ENCODE data around the gene LORICRIN.
A peak's percentile ranks its signal among the peaks of the same experiment; 100 is the strongest.

LORICRIN gene

DNA sequence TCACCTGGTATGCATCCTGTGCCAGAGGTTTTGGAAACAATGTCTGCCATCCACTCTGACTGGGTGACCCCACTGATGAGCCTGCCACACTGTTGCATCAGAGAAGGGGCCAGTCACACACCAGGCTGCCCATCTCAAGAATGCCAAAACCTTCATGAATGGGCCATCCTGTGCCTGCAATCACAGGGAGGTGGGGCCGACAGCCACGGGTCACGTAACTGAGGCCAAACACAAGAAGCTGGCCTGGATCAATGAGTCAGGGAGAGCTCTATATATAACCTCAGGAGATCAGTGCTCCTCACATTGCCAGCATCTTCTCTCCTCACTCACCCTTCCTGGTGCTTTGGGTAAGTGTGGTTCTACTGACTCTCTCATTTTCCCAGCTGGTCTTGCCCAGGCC is at the start of gene LORICRIN:
Gene LORICRIN, plus strand, starts transcription at position 301 of the 400 bp plus-strand sequence. CDS start 1,263 bp downstream, outside the sequence.
- no peak for DNase-seq

DNA sequence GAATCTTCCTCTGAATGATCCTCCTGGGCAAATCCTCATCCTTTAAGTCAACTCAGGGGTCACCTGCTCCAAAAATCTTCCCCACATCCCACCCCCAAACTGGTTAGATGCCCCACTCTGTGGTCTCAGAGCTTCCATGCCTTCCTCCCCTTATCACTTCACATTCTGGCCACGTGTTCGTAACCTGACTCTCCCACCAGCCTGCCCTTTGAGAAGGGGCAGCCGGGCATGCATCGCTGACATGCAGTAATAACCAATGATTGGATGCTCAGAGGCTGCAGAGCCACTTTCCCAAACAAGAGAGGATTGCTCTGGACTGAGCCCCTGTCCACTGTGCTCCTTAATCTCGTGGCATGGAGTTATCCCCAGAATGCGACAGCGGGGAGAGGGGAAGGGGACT is 49.3 kb upstream of the LORICRIN start:
- no peak for DNase-seq

DNA sequence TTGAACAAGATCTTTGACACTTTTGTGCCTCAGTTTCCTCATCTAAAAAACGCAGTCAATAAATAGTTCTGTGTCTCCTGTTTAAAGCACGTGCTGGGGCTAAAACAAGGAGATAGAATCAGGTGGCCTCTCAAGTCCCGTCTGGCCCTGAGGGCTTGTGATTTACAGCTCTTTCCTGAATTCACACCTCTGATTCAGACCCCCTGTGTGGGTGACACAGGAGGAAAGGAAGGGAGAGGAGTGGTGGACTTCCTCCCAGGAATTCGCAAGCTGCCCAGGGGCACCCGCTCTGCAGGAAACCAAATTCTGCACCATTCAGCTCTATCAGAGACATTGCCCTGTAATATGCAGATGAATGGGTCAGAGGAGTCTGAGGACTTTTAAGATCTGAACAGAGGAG is 47.3 kb upstream of the LORICRIN start:
- no peak for DNase-seq

- DNase-seq = no peak
Measured at GRCh38 chr1:153213519-153213918, 46.0 kb upstream of the LORICRIN start.

GRCh38 chr1:153217212-153217611 is 42.3 kb upstream of the LORICRIN start, which contains the start of gene PRR9:
TSS of gene PRR9 (plus strand) at chr1:153217584. CDS start at chr1:153218145, 561 bp downstream.
- no peak for DNase-seq

GRCh38 chr1:153217744-153218416 is 41.6 kb upstream of the LORICRIN start:
- DNase-seq = no peak

DNA sequence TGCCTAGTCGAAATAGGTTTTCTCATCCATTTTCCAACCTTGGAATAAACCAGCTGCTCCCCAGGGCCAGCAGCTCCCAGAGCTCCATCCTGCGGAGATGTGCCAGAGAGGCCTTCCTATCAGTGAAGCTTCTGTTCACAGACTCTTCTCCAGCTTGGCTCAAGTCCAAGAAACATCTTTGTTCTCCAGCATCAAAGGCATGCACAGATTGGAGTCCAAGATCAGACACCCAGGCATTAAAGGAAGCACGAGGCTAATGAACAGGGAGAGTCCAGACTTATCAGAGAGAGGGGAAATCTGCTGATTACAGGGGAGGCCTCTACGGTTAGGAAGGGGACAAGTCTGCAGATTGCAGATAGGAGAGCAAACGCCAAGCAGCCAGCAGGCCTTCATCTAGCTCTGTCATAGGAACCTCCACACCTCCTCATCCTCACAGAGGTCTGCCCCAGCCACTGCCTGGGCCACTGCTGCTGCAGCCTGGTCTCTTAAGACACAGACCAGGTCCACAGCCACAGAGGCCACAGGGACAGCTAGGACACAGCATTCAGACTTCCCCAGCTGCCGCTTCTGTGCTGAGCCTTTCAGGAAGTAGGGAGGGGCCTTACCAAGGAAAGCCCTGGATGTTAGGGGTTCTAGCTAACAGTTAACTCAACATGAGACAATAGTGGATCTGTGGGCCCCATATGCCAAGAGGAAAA is 38.7 kb upstream of the LORICRIN start:
- no peak for DNase-seq

GRCh38 chr1:153223040-153223891 is 36.2 kb upstream of the LORICRIN start:
- peak; percentile 50 for DNase-seq

DNA sequence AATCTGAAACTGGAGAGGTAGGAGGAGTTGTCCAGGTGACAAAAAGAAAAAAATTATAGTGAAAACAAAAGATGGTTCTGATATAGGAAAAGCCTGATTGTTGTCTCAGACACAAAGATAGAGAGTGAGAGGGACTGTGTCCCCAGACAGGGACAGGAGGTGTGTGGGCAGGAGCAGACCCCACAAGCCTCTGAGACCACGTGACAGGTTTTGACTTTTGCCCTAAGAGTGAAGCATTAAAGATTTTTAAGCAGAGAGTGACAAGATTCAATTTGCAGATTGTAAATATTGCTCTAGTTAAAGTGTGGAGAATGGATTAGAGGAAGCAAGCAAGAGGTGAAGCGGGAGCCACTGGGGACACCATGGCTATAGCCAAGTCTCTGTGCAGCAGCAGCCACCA is 31.7 kb upstream of the LORICRIN start:
- no peak for DNase-seq

GRCh38 chr1:153228491-153228890 is 31.0 kb upstream of the LORICRIN start:
- DNase-seq = no peak

GRCh38 chr1:153229076-153229829 is 30.2 kb upstream of the LORICRIN start:
- DNase-seq = peak; percentile 20

DNA sequence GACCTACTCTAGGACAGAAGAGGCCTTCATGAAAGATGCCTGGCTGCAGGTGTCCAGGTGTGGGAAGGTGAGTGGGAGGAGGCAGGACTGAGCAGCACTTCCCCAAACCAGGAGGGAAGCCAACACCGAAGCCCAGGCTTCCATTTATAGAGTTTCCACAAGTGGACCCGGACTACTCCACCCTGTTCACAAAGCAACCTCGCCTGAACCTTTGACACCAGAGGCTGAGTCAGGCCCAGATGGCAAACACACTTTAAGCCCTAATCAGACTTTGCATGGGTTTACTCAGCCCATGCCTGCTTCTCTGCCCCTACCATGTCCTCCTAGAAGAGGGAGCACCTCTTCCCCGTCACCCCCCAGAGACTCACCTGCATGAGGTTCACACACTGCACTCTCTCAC is 28.1 kb upstream of the LORICRIN start:
- DNase-seq = no peak

- no peak for DNase-seq
Measured at GRCh38 chr1:153231785-153232184, 27.7 kb upstream of the LORICRIN start.

GRCh38 chr1:153232553-153232952 is 26.9 kb upstream of the LORICRIN start:
- no peak for DNase-seq

DNA sequence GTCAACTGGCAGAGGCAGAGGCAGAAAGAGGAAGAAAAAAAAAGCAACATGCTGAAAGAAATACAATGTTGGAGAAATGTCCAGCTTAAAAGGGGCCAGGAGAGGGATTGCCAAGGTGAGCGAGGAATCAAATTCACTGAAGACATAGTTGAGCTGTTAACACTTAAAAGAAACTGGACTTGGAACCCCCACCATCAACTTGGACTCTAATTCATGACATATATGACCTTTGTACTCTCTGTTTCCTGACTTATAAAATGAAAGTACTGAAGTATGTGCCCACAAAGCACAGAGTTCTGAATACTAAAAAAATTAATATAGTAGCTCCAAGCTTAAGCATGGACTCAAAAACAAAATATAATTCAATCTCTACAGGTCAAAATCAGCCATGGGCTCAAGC is 26.0 kb upstream of the LORICRIN start:
- no peak for DNase-seq

GRCh38 chr1:153238527-153238926 is 21.0 kb upstream of the LORICRIN start:
- DNase-seq = no peak

- DNase-seq = no peak
Measured at GRCh38 chr1:153242160-153242559, 17.3 kb upstream of the LORICRIN start.

- DNase-seq = no peak
Measured at GRCh38 chr1:153245466-153245865, 14.0 kb upstream of the LORICRIN start.

- DNase-seq = no peak
Measured at GRCh38 chr1:153246018-153246417, 13.5 kb upstream of the LORICRIN start.

DNA sequence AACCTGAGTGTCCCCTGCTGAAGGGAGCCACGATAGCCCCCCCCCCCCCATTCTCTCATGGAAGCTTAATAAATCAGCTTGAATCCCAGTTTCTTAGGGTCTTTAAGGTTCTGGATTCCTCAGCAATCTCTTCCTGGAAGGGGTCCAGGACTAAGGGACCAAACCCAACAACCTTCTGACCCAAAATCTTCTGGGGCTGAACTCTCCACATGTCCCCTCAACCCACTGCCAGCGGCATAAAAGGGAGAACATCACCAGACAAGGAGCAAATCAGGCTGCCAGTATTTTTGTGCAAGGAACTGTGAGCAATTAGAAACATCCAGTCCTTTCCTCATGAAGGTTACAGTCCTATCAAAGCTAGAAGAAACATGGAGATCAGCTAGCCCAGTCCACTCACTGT is 12.7 kb upstream of the LORICRIN start:
- DNase-seq = no peak

GRCh38 chr1:153248176-153248879 is 11.2 kb upstream of the LORICRIN start:
- no peak for DNase-seq

DNA sequence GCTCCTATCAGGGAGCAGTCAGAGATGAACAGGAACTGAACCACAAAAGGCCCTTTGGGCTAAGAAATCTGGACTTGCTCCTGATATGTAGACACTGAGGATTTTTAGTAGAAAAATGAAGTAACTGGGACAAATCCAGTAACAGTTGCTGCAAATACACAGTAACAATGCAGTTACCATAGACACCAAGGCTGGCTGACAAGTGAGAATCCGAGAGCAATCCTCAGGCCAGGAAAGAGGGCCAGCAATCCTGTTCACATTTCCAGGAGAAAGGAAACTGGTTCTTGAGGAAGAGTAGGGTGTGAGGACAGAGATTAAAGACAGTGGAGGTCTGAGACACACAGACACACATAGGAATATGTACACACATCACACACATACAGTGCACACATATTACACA is 9.3 kb upstream of the LORICRIN start:
- DNase-seq = no peak
